Smooth muscle cell (in vitro differentiated cells): ENCODE results near the gene PODNL1. TPM values are rescaled to one million over a fixed set of nuclear protein-coding genes. Genes with fewer than 3 reads are reported as not detected.

Experiments
- DNase-seq: peaks from one replicate; lab custom pipeline; 2025; ENCODE audit not compliant: unreplicated experiment; lab: John Stamatoyannopoulos, UW
- H2AFZ ChIP-seq: fragments of 200-600 bp; sonication (generic); 2 replicates; pipeline ENCODE4 v1.6.0; 2016; ENCODE audit warnings: antibody characterized with exemption, low read depth, mild to moderate bottlenecking
- H3F3A ChIP-seq: fragments of 200-600 bp; sonication (generic); 2 replicates; pipeline ENCODE4 v1.6.0; 2017; ENCODE audit warnings: antibody characterized with exemption, low read depth
- H3K27ac ChIP-seq: fragments of 200-600 bp; sonication (generic); 2 replicates; pipeline ENCODE4 v1.5.1; 2016; ENCODE audit warnings: low read depth, mild to moderate bottlenecking
- H3K27me3 ChIP-seq: fragments of 200-600 bp; sonication (generic); 2 replicates; pipeline ENCODE4 v1.6.1; 2016; ENCODE audit warnings: low read depth, mild to moderate bottlenecking
- H3K36me3 ChIP-seq: fragments of 200-600 bp; sonication (generic); 2 replicates; pipeline ENCODE4 v1.5.1; 2016; ENCODE audit warnings: low read depth
- H3K4me1 ChIP-seq: fragments of 200-600 bp; sonication (generic); 2 replicates; pipeline ENCODE4 v1.5.1; 2016; ENCODE audit warnings: low read depth
- H3K4me2 ChIP-seq: fragments of 200-600 bp; sonication (generic); 2 replicates; pipeline ENCODE4 v1.6.0; 2016; ENCODE audit warnings: mild to moderate bottlenecking
- H3K4me3 ChIP-seq: fragments of 200-600 bp; sonication (generic); 2 replicates; pipeline ENCODE4 v1.5.1; 2016; ENCODE audit warnings: mild to moderate bottlenecking
- H3K79me2 ChIP-seq: fragments of 200-600 bp; sonication (generic); 2 replicates; pipeline ENCODE4 v1.6.0; 2016; ENCODE audit warnings: low read depth, mild to moderate bottlenecking
- H3K9ac ChIP-seq: fragments of 200-600 bp; sonication (generic); 2 replicates; pipeline ENCODE4 v1.6.0; 2016; ENCODE audit warnings: low read depth
- H3K9me3 ChIP-seq: fragments of 200-600 bp; sonication (generic); replicated peaks from 2 replicates; pipeline ENCODE4 v1.5.1; 2016; ENCODE audit warnings: low read depth
- H4K20me1 ChIP-seq: fragments of 200-600 bp; sonication (generic); 2 replicates; pipeline ENCODE4 v1.6.0; 2016; ENCODE audit warnings: low read depth
- WGBS: methylation state at CpG from one replicate; pipeline ENCODE4 v1.1.7; 2016; ENCODE audit warnings: low lambda C conversion rate; 5-methylcytosine and 5-hydroxymethylcytosine counted together
- polyA plus RNA-seq: library from polyadenylated mRNA; unstranded; fragments of >200 nt; fragmentation: Nextera tagmentation; extraction: Ambion mirVana; gene quantifications from 2 replicates; pipeline ENCODE4 v1.2.1, GENCODE V29; 2016
- total RNA-seq: library from RNA; depleted of rRNA; stranded (reverse); fragments of >200 nt; gene quantifications from 2 replicates; pipeline ENCODE4 v1.2.3, GENCODE V29; 2014
- TF ChIP-seq, protein P1 (sequence below): fragments of 200-600 bp; sonication (generic); IDR thresholded peaks from 2 replicates; pipeline ENCODE4 v1.5.1; 2017; ENCODE audit warnings: borderline replicate concordance, mild to moderate bottlenecking, antibody characterized with exemption; ENCODE audit not compliant: insufficient read depth, poor library complexity, severe bottlenecking

Gene PODNL1
- total and polyA plus RNA-seq, 2 experiments from 2014 or later = 8.9 to 53.9 TPM

DNA sequence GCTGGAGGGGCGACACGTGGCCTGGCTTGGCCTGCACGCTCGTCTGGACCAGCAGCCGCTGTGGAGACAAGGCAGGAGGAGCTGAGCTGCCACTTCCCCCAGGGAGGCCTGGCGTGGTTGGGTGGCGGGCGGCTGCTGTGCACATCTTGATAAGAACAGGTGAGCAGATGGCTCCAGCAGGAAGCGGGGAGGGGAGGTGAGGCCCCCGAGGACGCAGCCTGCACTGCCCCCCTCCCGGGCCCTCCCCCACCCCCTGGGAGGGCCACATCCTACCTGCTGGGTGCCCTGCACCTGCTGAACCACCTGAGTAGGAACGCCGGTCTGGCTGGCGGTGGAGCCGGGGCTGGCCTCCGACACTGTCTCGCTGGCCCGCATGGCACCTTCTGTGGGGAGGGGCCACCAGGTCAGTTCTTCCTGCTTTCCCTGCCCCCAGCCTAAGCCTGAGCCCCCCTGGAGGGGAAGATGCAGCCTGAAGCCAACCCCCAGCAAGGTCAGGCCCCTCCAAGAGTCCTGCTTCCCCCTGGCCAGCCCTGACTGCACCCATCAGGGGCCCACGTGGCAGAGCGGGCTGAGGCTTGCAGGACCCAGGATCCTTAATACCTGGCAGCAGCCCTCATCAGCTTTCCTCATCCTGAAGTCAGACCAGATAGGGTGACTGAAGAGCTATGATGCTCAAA, 45.1 kb upstream of the PODNL1 start:
- Histone ChIP-seq H3K4me3 (no peak overlapping the region), H3K79me2 (no peaks in the 10 kb centered on the region), H4K20me1 (no peaks in the 10 kb centered on the region), H3K27ac (no peak overlapping the region), H3K4me2 (no peak overlapping the region), H3K27me3 (no peaks in the 10 kb centered on the region), H3K4me1 (peaks cover 24% of the 10 kb centered on the region), H3K9me3 (no peaks in the 10 kb centered on the region), H2AFZ (no peak overlapping the region), H3K36me3 (no peaks in the 10 kb centered on the region), H3F3A (no peaks in the 10 kb centered on the region), H3K9ac (no peak overlapping the region)
- TF ChIP-seq, protein P1, sequence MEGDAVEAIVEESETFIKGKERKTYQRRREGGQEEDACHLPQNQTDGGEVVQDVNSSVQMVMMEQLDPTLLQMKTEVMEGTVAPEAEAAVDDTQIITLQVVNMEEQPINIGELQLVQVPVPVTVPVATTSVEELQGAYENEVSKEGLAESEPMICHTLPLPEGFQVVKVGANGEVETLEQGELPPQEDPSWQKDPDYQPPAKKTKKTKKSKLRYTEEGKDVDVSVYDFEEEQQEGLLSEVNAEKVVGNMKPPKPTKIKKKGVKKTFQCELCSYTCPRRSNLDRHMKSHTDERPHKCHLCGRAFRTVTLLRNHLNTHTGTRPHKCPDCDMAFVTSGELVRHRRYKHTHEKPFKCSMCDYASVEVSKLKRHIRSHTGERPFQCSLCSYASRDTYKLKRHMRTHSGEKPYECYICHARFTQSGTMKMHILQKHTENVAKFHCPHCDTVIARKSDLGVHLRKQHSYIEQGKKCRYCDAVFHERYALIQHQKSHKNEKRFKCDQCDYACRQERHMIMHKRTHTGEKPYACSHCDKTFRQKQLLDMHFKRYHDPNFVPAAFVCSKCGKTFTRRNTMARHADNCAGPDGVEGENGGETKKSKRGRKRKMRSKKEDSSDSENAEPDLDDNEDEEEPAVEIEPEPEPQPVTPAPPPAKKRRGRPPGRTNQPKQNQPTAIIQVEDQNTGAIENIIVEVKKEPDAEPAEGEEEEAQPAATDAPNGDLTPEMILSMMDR = no peak
- WGBS = 93% methylated on average over 16 of the region's 21 CpGs
- DNase-seq = no peak

- Histone ChIP-seq H3K9me3 (no peaks in the 10 kb centered on the region), H3K27ac (no peak overlapping the region), H3K4me3 (no peak overlapping the region), H3K79me2 (no peaks in the 10 kb centered on the region), H3K9ac (no peak overlapping the region), H3K4me1 (peaks cover 24% of the 10 kb centered on the region), H3K4me2 (no peak overlapping the region), H3K27me3 (no peaks in the 10 kb centered on the region), H4K20me1 (no peaks in the 10 kb centered on the region), H3F3A (no peaks in the 10 kb centered on the region), H3K36me3 (no peaks in the 10 kb centered on the region), H2AFZ (no peak overlapping the region)
- no peak for DNase-seq
- TF ChIP-seq, protein P1 = no peak
- WGBS = 98% methylated on average over 9 of the region's 9 CpGs
These were observed 44.6 kb upstream of the PODNL1 start for GRCh38 chr19:13982773-13983172.

GRCh38 chr19:13981988-13982501, 43.8 kb upstream of the PODNL1 start:
- no peak overlapping the region for H3K27ac ChIP-seq

More at GRCh38 chr19:13981988-13982501, 43.8 kb upstream of the PODNL1 start:
- Histone ChIP-seq H2AFZ (no peak overlapping the region), H3K4me3 (no peak overlapping the region), H3K9ac (no peak overlapping the region), H3F3A (no peaks in the 10 kb centered on the region), H3K79me2 (no peaks in the 10 kb centered on the region), H3K4me1 (peaks cover 20% of the 10 kb centered on the region), H4K20me1 (no peaks in the 10 kb centered on the region), H3K36me3 (no peaks in the 10 kb centered on the region), H3K27me3 (no peaks in the 10 kb centered on the region), H3K9me3 (no peaks in the 10 kb centered on the region), H3K4me2 (no peak overlapping the region)
- no peak for DNase-seq
- 91% methylated on average over 17 of the region's 17 CpGs for WGBS
- TF ChIP-seq, protein P1 = no peak
